HFF-Myc (cell line): ENCODE results near the gene ADRA2B.
"Not testable (repeated sequence)": the region's sequence is repeated elsewhere in the genome, so short reads cannot be mapped to it uniquely, and the experiment has no call there.

Source experiments
- DNase-seq: peaks from one replicate; pipeline ENCODE4 v3.0.0-alpha.2; 2011; ENCODE audit warnings: low read depth; ENCODE audit errors: extremely low read depth
- H3K4me3 ChIP-seq: replicated peaks from 2 replicates; pipeline ENCODE4 v1.5.1; 2011; ENCODE audit warnings: low read depth, mild to moderate bottlenecking, control low read depth, low read length
- CTCF ChIP-seq: IDR thresholded peaks from 2 replicates; pipeline ENCODE4 v1.5.1; 2012; ENCODE audit warnings: mild to moderate bottlenecking, low read depth, low read length, control low read depth; ENCODE audit errors: missing control alignments

Gene ADRA2B

GRCh38 chr2:96085541-96086355 lies 30.6 kb downstream of the ADRA2B start:
- no peak for DNase-seq
- TF ChIP-seq CTCF, result no peak
- H3K4me3 ChIP-seq, result no peak overlapping the region

- not testable (repeated sequence) for DNase-seq, H3K4me3 ChIP-seq
Observed at GRCh38 chr2:96084858-96085518, 31.4 kb downstream of the ADRA2B start.

GRCh38 chr2:96083989-96084857 lies 32.1 kb downstream of the ADRA2B start:
- no peak for DNase-seq
- no peak for TF ChIP-seq CTCF
- no peak overlapping the region for H3K4me3 ChIP-seq

GRCh38 chr2:96083064-96083939 lies 33.1 kb downstream of the ADRA2B start:
- no peak overlapping the region for H3K4me3 ChIP-seq
- TF ChIP-seq CTCF, result no peak
- no peak for DNase-seq

- DNase-seq, result no peak
- TF ChIP-seq CTCF, result no peak
- no peak overlapping the region for H3K4me3 ChIP-seq
Observed at GRCh38 chr2:96082211-96083063, 33.9 kb downstream of the ADRA2B start.

GRCh38 chr2:96081042-96081441 lies 35.3 kb downstream of the ADRA2B start:
- no peak overlapping the region for H3K4me3 ChIP-seq
- no peak for DNase-seq
- no peak for TF ChIP-seq CTCF
